Measurements from ENCODE around the gene SCFD2. TPM values are rescaled to one million over a fixed set of nuclear protein-coding genes. Genes with fewer than 3 reads are reported as not detected.
"Not testable (repeated sequence)": the region's sequence is repeated elsewhere in the genome, so short reads cannot be mapped to it uniquely, and the experiment has no call there.

Gene SCFD2
- total RNA-seq, 2 experiments from 2014 or later, result 18.8 to 19.9 TPM

- H3K27ac Mint-ChIP-seq; intact Hi-C loops (cut with micrococcal nuclease); H3K4me3 Mint-ChIP-seq; H3K9me3 Mint-ChIP-seq; H3K4me1 Mint-ChIP-seq (ENCODE audit: low read depth); CTCF ChIA-PET; DNase-seq; H3K27me3 Mint-ChIP-seq; POLR2A ChIA-PET: not testable (repeated sequence)
- peaks cover 22% of the 10 kb centered on the region for H3K36me3 Mint-ChIP-seq
Observed at GRCh38 chr4:53334916-53335315, 30.9 kb downstream of the SCFD2 start.

DNA sequence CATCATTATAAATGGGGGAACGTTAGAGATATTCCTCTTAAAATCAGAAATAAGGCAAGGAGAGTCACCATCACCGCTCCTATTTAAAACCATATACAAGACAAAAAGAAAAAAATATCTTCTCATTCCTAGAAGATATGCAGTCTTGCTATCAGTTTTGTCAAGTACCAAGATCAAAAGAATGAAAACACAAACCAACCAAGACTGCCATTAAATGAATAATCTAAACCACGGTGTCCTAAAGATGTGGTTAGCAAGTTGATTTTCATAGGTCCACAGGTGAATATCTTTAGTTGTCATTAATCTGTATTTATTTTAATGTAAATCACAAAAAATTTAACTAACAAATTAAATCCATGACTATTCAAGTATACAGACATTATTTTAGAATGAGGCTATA is 39.3 kb downstream of the SCFD2 start:
- no peak overlapping the region for H3K4me3 Mint-ChIP-seq
- ChIA-PET POLR2A (no interaction called here), CTCF (no interaction called here)
- H3K9me3 Mint-ChIP-seq, result peaks cover 3% of the 10 kb centered on the region
- DNase-seq, result no peak
- no peak overlapping the region for H3K27ac Mint-ChIP-seq
- H3K36me3 Mint-ChIP-seq, result peaks cover 15% of the 10 kb centered on the region
- intact Hi-C loops (cut with micrococcal nuclease), result no loop called here
- H3K4me1 Mint-ChIP-seq (ENCODE audit: low read depth), result peaks cover 8% of the 10 kb centered on the region
- no peaks in the 10 kb centered on the region for H3K27me3 Mint-ChIP-seq

DNA sequence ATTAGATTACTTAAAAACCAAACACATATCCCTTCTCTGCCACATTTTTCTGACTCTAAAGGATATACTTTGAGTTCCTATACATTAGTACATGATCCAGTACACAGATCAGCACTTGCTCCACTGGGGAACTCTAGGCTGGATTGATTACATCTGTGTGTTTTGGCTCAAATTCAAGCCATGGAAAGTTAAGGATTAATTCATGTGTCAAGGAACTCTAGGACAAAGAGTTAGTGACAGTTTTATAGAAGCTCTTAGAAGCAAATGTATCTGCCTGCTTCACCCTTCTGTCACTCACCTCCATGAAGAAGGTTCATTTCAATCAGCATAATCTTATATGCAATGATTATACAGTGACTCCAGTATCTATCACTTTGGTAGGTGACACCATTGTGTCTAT is 43.2 kb downstream of the SCFD2 start:
- ChIA-PET CTCF (no interaction called here), POLR2A (no interaction called here)
- Mint-ChIP-seq H3K27ac (no peak overlapping the region), H3K36me3 (peaks cover 15% of the 10 kb centered on the region), H3K27me3 (no peaks in the 10 kb centered on the region), H3K4me1 (ENCODE audit: low read depth) (peaks cover 13% of the 10 kb centered on the region), H3K4me3 (no peak overlapping the region), H3K9me3 (no peaks in the 10 kb centered on the region)
- no peak for DNase-seq
- intact Hi-C loops (cut with micrococcal nuclease), result no loop called here

- intact Hi-C loops (cut with micrococcal nuclease), result no loop called here
- peaks cover 8% of the 10 kb centered on the region for H3K36me3 Mint-ChIP-seq
Observed at GRCh38 chr4:53321984-53322289, 43.9 kb downstream of the SCFD2 start.

DNA sequence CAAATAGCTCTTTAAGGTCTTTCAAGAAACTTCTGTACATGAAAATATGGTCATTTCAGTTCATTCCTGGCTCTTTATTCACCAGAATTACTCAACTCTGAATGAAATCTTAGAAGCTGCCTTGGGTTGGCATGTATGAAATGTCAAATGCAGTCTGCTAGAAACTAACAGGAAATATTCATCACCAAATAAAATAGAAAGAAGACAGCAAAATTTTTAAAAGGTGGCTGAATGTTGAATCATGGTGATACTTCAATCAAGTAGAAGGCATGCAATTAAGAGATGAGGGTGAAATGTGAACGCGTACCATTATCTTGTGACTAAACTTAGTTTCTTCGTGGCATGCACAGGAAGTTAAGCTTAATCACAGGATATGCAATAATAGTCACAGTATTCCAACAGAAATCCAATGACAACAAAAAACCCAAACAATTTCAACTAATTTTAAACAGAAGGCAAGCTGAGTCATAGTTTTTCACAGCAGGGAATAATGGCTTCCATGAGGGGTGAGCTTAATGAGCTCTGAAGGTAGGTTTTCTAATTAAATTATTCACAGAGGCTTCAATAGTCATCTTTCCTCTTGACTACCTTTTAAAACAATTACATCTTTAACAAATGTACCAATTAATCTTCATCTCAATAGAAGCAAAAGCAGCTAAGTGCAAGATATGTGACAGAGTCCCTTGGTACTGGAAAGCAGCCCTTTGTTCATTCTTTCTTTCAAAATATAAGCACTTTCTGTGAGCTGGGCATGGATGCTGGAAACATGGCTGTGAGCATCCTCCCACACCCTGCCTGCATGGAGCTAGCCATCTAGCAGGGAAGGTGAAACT is 44.5 kb downstream of the SCFD2 start:
- no peak overlapping the region for H3K27ac Mint-ChIP-seq
- H3K9me3 Mint-ChIP-seq, result no peaks in the 10 kb centered on the region
- intact Hi-C loops (cut with micrococcal nuclease), result no loop called here
- no peak for DNase-seq
- H3K4me1 Mint-ChIP-seq (ENCODE audit: low read depth), result peaks cover 14% of the 10 kb centered on the region
- no peak overlapping the region for H3K4me3 Mint-ChIP-seq
- ChIA-PET CTCF (no interaction called here), POLR2A (no interaction called here)
- no peaks in the 10 kb centered on the region for H3K27me3 Mint-ChIP-seq
- peaks cover 8% of the 10 kb centered on the region for H3K36me3 Mint-ChIP-seq

More at GRCh38 chr4:53321984-53322289, 43.9 kb downstream of the SCFD2 start:
- Mint-ChIP-seq H3K27me3 (no peaks in the 10 kb centered on the region), H3K4me3 (no peak overlapping the region), H3K4me1 (ENCODE audit: low read depth) (peaks cover 13% of the 10 kb centered on the region), H3K27ac (no peak overlapping the region), H3K9me3 (no peaks in the 10 kb centered on the region)
- no peak for DNase-seq
- ChIA-PET CTCF (no interaction called here), POLR2A (no interaction called here)

GRCh38 chr4:53315300-53315699 is 50.6 kb downstream of the SCFD2 start:
- ChIA-PET CTCF (no interaction called here), POLR2A (no interaction called here)
- Mint-ChIP-seq H3K36me3 (peaks cover 11% of the 10 kb centered on the region), H3K9me3 (no peaks in the 10 kb centered on the region), H3K27ac (no peak overlapping the region), H3K4me1 (ENCODE audit: low read depth) (peaks cover 16% of the 10 kb centered on the region), H3K4me3 (no peak overlapping the region), H3K27me3 (no peaks in the 10 kb centered on the region)
- no peak for DNase-seq
- intact Hi-C loops (cut with micrococcal nuclease), result no loop called here

DNA sequence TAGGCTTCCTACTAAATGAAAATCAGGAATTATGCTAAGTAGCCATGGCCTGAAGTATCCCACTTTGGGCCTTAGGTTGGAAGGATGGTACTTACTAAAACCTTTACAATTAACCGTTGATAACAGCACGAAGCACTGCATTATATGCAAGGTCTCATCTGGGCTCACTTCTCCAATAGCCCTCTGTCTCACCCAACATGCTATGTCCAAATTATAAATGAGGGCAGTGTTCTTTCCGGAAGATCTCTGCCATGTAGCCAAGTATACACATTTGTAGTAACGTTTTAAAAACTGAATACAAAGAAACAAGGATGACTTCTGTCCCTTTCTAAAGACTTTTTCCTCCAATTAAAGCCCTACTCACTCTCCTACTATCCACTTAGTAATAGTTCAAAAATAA is 51.6 kb downstream of the SCFD2 start:
- Mint-ChIP-seq H3K36me3 (peaks cover 17% of the 10 kb centered on the region), H3K4me1 (ENCODE audit: low read depth) (peaks cover 16% of the 10 kb centered on the region), H3K27me3 (no peaks in the 10 kb centered on the region), H3K4me3 (no peak overlapping the region), H3K27ac (no peak overlapping the region), H3K9me3 (no peaks in the 10 kb centered on the region)
- intact Hi-C loops (cut with micrococcal nuclease), result no loop called here
- ChIA-PET POLR2A (no interaction called here), CTCF (no interaction called here)
- DNase-seq, result no peak

DNA sequence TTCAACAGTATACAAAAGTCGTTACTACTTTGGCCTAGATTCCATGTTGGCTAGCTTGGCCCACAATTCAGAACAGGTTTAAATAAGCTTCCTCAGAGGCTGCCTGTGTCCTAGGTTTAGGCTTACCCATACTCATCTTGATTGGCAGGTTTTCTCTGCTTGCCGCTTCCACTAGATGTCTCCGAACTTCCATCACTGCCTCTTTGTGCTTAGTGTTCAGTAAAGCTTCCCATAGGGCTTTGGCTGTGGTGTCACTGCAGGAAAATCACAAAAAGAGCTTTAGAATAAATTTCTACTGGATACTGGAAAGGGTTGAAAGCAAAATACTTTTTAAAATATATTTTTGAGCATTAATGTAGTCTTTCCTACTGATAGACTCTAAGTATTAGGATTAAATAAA is 52.4 kb downstream of the SCFD2 start:
- peaks cover 16% of the 10 kb centered on the region for H3K4me1 Mint-ChIP-seq (ENCODE audit: low read depth)
- no peaks in the 10 kb centered on the region for H3K9me3 Mint-ChIP-seq
- H3K36me3 Mint-ChIP-seq, result peaks cover 23% of the 10 kb centered on the region
- H3K27me3 Mint-ChIP-seq, result no peaks in the 10 kb centered on the region
- POLR2A ChIA-PET, result no interaction called here
- H3K4me3 Mint-ChIP-seq, result no peak overlapping the region
- no peak overlapping the region for H3K27ac Mint-ChIP-seq
- no peak for DNase-seq
- CTCF ChIA-PET, result no interaction called here
- intact Hi-C loops (cut with micrococcal nuclease), result no loop called here

DNA sequence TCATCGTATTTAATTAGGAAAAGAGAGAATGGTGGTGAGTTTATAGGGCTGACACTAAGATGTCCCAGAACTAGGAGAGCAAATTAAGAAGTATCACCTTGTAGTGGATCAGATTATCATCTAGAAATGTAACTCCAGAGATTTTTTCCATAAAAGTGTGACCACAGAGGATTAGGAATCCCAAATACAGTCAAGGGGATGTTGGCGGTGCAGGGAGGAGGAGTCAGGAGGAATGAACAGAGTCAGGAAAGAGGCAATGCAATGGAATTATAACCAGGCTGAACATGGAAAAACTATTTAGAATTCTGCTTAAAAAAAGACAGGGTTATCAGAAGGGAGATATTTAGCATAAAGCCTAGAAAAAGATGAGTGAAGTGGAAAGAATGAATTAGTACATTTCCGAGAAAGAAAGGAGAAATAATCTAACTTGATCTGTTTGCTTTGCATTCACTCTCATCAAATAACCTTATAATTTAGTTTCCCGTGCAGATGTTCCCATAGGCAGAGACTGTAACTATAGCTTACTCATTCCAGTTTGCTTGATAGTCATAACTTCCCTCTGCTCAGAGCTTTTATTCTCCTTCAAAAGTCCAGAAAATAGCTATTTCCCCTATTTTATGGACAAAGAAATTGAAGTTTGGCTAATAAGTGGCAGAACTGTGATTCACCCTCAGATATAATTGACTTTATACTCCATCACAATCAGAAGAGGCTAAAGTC is 56.4 kb downstream of the SCFD2 start:
- intact Hi-C loops (cut with micrococcal nuclease), result no loop called here
- no peak overlapping the region for H3K4me3 Mint-ChIP-seq
- ChIA-PET CTCF (no interaction called here), POLR2A (no interaction called here)
- no peak for DNase-seq
- no peak overlapping the region for H3K27ac Mint-ChIP-seq
- no peaks in the 10 kb centered on the region for H3K27me3 Mint-ChIP-seq
- H3K9me3 Mint-ChIP-seq, result peaks cover 6% of the 10 kb centered on the region
- H3K36me3 Mint-ChIP-seq, result peaks cover 56% of the 10 kb centered on the region
- peaks cover 3% of the 10 kb centered on the region for H3K4me1 Mint-ChIP-seq (ENCODE audit: low read depth)

DNA sequence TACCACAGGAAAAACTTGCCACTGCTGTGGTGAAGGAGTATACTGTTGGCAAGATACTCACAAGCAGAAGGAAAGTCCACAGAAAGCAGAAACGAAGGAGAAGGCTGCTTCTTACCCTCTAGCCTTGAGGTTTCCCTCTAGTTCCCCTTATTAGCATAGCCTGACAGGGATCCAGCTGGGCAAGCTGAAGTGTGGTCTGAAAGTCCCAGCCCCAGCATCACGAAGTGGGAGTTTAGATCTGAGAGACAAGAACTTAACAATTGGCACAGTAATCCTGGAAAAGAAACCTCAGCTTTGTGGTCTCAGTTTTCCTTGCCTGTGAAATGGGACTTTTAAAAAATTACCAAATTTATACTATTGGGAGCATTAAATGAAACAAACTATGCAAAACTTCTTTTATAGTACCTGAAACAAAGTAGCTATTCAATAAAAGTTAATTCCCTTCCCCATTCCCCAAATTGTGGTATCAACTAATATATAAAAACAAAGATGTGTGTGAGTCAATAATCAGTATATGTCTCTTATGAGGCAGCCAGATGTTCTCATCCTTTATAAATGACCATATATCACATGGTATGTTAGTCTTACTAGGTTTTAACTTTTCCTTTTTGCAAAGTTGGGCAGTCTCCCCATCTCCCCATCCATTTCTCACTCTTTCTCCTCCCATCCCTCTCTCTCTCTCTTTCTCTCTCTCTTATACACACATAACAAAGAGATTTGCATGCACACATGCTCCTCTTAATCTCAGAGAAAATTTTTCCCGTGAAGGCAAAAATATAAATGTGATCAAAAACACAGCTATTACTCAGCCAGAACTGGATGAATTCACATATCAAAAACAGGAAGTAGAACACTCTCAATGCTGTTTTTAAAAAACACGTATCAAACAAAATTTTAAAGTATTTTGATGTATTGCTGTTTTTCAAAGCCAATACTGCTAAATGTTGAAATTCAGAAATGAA is 57.8 kb downstream of the SCFD2 start:
- Mint-ChIP-seq H3K36me3 (peaks cover 63% of the 10 kb centered on the region), H3K27ac (no peak overlapping the region), H3K27me3 (no peaks in the 10 kb centered on the region), H3K9me3 (peaks cover 14% of the 10 kb centered on the region), H3K4me3 (no peak overlapping the region), H3K4me1 (ENCODE audit: low read depth) (peaks cover 3% of the 10 kb centered on the region)
- ChIA-PET CTCF (no interaction called here), POLR2A (no interaction called here)
- intact Hi-C loops (cut with micrococcal nuclease), result no loop called here
- DNase-seq, result no peak

GRCh38 chr4:53307210-53307609 is 58.7 kb downstream of the SCFD2 start:
- H3K27ac Mint-ChIP-seq, result no peak overlapping the region
- intact Hi-C loops (cut with micrococcal nuclease), result no loop called here
- peaks cover 63% of the 10 kb centered on the region for H3K36me3 Mint-ChIP-seq
- no peaks in the 10 kb centered on the region for H3K27me3 Mint-ChIP-seq
- no peak for DNase-seq
- ChIA-PET CTCF (no interaction called here), POLR2A (no interaction called here)
- peaks cover 3% of the 10 kb centered on the region for H3K4me1 Mint-ChIP-seq (ENCODE audit: low read depth)
- H3K9me3 Mint-ChIP-seq, result peaks cover 21% of the 10 kb centered on the region
- no peak overlapping the region for H3K4me3 Mint-ChIP-seq

- H3K9me3 Mint-ChIP-seq, result peaks cover 21% of the 10 kb centered on the region
- intact Hi-C loops (cut with micrococcal nuclease), result no loop called here
- CTCF ChIA-PET, result no interaction called here
- H3K36me3 Mint-ChIP-seq, result peaks cover 61% of the 10 kb centered on the region
- DNase-seq, result no peak
- peaks cover 3% of the 10 kb centered on the region for H3K4me1 Mint-ChIP-seq (ENCODE audit: low read depth)
- no peaks in the 10 kb centered on the region for H3K27me3 Mint-ChIP-seq
- POLR2A ChIA-PET, result no interaction called here
- H3K4me3 Mint-ChIP-seq, result no peak overlapping the region
- no peak overlapping the region for H3K27ac Mint-ChIP-seq
Observed at GRCh38 chr4:53306729-53307128, 59.1 kb downstream of the SCFD2 start.
